HG02798 (cell line): ENCODE measurements around the gene LSR.

Source experiments
- ATAC-seq: cut with Tn5 transposase; IDR thresholded peaks from one replicate; pipeline ENCODE4 v1.9.1; 2021; ENCODE audit warnings: mild to moderate bottlenecking; ENCODE audit not compliant: unreplicated experiment, poor library complexity

LSR gene

GRCh38 chr19:35266520-35267352 is 17.9 kb downstream of the LSR start:
- ATAC-seq, result no peak

GRCh38 chr19:35267353-35267817 is 18.6 kb downstream of the LSR start:
- no peak for ATAC-seq

- peak; percentile 63 for ATAC-seq
These were observed 19.2 kb downstream of the LSR start for GRCh38 chr19:35267818-35268535.

GRCh38 chr19:35268536-35269437 is 20.0 kb downstream of the LSR start, which contains the start of gene USF2:
USF2 (plus strand) TSS chr19:35268962; CDS start chr19:35269102, 140 bp downstream.
- ATAC-seq, result peak; percentile 29

- peak; percentile 52 for ATAC-seq
These were observed 20.8 kb downstream of the LSR start for GRCh38 chr19:35269438-35270117.

- no peak for ATAC-seq
These were observed 21.6 kb downstream of the LSR start for GRCh38 chr19:35270381-35270811.

- ATAC-seq, result no peak
These were observed 22.7 kb downstream of the LSR start for GRCh38 chr19:35271546-35271945.

GRCh38 chr19:35272122-35272719 is 23.4 kb downstream of the LSR start:
- no peak for ATAC-seq

- no peak for ATAC-seq
These were observed 24.3 kb downstream of the LSR start for GRCh38 chr19:35272954-35273649.

GRCh38 chr19:35273686-35274259 is 25.0 kb downstream of the LSR start:
- no peak for ATAC-seq

- no peak for ATAC-seq
These were observed 25.5 kb downstream of the LSR start for GRCh38 chr19:35274323-35274722.

GRCh38 chr19:35276706-35277281 is 28.0 kb downstream of the LSR start:
- ATAC-seq, result no peak

GRCh38 chr19:35278578-35279284 is 29.9 kb downstream of the LSR start:
- no peak for ATAC-seq

GRCh38 chr19:35279374-35279773 is 30.6 kb downstream of the LSR start:
- no peak for ATAC-seq

GRCh38 chr19:35279985-35280821 is 31.4 kb downstream of the LSR start:
- no peak for ATAC-seq

- no peak for ATAC-seq
These were observed 32.5 kb downstream of the LSR start for GRCh38 chr19:35281303-35281702.
